ENCODE data around the gene STAMBP.

DNA sequence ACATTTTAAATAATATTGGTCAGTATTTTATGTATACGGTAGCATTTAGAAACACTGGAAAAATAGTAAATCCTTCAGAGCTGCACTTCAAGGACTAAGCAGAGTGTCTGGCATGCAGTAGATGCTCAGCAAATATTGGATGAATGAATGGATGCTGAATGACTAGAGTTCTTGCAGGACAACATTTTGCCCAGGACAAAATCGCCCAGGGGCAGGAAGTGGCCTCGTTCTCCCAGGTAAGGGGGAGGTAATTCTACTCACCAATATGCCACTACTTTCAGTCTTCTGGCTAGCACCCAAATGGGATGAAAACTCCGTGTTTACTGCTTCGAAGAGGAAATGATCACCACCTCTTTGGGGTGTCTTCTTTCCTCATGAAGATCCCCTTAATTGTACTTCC lies 93.9 kb downstream of the STAMBP start:
- no peak for TF ChIP-seq POLR2A (IDR thresholded peaks at IDR 0.05)
- TF ChIP-seq, protein P1, sequence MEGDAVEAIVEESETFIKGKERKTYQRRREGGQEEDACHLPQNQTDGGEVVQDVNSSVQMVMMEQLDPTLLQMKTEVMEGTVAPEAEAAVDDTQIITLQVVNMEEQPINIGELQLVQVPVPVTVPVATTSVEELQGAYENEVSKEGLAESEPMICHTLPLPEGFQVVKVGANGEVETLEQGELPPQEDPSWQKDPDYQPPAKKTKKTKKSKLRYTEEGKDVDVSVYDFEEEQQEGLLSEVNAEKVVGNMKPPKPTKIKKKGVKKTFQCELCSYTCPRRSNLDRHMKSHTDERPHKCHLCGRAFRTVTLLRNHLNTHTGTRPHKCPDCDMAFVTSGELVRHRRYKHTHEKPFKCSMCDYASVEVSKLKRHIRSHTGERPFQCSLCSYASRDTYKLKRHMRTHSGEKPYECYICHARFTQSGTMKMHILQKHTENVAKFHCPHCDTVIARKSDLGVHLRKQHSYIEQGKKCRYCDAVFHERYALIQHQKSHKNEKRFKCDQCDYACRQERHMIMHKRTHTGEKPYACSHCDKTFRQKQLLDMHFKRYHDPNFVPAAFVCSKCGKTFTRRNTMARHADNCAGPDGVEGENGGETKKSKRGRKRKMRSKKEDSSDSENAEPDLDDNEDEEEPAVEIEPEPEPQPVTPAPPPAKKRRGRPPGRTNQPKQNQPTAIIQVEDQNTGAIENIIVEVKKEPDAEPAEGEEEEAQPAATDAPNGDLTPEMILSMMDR (IDR thresholded peaks at IDR 0.05), result no peak
